HG02588 (cell line): ENCODE data around the gene HSPA9.

Experiments
- ATAC-seq: cut with Tn5 transposase; IDR thresholded peaks from one replicate; pipeline ENCODE4 v1.9.1; 2021; ENCODE audit warnings: mild to moderate bottlenecking, moderate library complexity; ENCODE audit not compliant: unreplicated experiment

Gene HSPA9

DNA sequence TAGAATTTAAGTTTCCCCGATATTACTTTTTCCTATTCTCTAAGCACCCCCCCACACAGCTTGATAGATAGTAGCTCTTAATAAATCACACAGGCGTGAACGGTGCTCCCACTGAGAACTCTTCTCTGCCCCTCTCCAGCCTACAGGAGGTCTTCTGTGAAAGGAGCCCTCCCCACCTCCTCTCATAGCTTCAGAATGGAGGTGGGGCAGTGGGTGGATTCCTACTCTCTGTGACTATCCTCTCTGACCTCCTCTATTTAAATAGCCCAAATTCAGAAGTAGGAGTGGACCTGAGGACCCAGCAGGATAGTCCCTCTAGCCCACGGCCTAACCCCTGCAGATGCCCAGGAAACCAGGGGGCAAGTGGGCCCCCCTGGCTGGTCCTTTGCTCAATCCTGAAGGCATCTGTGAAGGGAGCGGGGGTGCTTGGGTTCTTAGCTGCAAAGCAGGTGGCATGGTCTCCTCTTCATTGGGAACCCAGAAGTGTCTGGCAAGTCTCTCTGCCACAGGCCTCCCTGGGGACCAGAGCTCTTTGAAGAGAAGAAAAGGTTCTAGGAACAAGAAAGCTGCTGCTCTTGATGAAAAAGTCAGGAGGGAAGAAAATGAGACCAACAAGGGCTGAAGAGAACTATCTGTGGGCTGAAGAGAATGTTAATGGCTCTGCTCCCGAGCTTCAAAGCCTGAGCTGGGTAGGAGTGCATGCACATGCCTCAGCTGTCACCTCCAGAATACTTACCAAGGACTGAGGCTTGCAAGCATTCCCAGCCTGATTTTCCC, 21.1 kb upstream of the HSPA9 start:
- ATAC-seq: no peak

DNA sequence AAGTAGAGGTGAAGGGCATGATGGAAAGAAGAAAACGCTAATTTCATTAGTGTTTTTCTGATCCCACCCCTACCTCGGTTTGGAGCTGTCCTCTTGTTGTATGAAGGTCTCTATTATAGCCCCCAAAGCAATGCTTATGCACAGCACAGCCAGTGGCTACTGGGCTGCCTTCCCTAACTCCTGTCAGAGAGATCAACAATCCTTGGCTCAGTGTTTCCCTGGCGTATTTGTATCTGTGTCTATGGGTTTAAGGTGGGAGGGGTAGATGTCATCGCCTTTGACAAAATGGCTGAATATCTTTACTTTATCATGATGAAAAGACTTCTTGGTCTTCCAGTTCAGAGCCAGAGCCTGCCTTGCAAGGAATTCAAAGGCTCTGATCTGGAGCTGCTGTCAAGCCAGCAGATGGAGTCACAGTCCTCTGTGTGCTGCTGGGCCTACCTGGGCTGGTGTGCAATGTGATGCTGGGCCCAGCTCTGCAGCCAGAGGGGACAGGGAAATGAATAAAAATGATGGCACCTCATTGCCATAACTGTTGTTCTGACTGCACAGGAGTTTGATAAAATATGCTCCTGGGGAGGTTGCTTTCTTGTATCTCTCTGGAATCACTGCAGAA, 20.1 kb upstream of the HSPA9 start:
- ATAC-seq: no peak

DNA sequence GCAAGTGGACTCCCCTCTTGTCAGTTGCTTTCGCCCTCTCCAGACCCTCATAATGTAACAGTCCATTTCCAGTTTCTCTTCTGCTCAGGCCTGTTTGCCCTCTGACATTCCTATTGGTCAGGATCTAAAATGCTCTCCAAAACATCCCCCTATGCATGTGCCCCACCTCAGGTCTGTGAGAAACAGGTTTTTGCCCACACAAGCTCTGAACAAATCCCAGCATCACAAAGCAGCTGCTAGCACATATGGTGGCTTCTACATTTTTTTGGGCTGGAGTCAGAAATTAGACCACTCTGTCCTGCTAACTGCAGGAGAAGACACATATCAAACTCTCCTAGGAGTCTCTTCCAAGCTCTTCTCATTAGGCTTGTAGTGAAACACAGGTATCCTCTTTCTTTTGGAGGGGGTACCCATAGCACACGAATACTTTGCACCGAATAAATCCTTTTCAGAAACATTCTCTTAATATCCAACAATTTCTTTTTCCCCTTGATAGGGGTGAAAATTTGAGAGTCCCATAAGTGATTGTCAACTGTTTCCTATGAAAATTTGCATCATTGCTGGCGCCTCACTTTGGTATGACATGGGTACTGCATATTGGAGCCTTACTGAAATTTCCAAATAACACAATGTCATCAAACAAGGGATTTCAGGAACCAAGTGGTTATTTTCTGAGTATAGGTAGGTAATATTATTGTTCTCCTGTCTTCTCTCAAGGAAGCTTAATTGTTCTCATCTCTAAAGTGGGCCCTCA, 19.3 kb upstream of the HSPA9 start:
- no peak for ATAC-seq

DNA sequence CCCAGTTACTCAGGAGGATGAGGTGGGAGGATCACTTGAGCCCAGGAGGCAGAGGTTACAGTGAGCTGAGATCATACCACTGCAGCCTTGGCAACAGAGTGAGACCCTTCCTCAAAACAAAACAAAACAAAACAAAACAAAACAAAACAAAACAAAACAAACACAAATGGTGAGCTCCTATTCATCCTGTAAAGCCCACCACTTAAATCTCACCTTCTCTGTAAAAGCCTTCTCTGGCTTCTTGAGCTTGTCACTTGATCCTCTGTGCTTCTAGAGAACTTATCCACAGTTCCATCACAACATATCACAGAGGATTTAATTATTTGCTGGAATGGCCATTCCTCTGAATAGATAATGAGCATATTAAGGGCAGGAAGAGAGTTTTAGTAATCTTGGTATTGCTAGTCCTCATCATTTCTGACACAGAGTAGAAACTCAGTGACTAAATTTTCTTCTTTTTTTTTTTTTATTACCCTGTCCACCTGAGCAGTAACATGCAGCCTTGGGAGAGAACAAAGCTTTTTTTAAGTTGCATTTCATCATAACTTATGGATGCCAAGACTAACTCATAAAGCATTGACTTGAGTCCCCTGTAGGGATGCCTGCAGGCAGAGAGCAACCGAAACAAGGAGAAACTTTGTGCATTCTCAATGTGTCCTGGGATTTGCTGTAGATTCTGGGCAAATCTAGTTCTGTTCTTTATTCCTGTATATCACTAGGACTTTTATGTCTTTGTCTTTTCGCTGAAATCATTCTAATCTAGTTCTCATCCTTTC, 13.0 kb upstream of the HSPA9 start:
- ATAC-seq: no peak

DNA sequence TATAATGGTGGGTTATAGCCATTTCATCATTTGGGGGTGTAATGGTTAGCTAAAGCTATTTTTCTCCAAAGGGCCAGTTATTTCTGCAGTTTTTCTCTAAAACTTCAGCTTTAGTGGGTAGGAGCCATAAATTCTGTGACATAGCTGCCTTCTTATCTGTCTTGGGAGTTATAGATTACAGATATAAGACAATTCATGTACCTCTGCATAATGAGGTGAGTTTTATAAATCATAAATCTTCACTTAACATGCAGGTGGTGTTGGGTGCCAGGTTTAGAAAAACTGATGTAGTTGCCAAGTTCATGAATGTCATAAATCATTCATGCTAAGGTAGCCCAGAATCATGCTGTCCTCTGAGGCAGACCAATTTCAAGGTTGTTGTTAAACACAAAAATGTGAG, 10.0 kb upstream of the HSPA9 start:
- ATAC-seq: no peak

DNA sequence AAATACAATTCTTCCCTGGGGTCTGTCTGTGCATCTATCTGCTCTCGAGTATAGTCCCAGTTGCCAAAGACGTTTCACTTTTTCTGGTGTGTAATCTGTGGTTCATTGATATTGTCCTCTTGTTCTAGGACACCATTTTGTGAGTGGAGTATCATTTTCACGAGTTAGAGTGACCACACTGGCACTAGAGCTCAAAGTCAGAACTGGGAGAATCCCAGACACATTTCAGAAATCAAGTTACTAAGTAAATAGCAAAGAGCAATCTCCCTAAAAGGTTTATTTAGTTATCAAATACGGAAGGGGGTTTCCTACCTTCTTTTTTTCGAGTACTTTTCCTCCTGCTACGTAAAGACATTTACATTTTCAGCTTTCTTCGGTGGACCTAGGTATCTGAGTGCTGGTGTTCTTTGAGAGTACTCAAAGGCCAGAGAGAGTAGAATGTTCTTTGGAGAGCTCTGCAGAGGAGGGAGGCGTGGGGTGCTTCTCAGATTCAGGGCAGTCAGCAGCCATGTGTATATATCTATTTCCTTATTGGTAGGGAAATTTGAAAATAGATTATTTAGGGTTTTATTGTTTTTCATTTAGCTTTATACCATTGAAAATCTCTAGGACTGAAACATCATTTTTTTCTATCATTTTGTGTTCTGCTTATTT, 8.9 kb upstream of the HSPA9 start:
- no peak for ATAC-seq

DNA sequence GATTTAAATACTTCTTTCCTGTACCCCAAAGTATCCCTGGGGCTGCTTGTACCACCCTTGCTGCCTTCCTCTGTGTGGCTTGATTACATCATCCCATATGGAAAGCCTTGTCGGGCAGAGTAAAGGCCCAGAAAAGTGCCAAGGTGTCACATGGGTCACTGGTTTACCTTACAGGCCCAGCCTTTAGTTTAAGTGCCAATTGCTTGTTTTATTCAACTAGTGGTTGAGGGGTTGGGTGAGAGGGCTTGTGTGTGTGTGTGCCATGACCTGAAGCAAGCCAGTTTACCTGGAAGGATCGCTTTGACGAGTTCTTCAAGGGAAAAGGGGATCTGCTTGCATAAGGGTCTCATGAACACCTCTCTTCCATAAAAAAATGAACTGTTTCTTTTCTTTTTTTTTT, 7.8 kb upstream of the HSPA9 start:
- ATAC-seq: no peak

DNA sequence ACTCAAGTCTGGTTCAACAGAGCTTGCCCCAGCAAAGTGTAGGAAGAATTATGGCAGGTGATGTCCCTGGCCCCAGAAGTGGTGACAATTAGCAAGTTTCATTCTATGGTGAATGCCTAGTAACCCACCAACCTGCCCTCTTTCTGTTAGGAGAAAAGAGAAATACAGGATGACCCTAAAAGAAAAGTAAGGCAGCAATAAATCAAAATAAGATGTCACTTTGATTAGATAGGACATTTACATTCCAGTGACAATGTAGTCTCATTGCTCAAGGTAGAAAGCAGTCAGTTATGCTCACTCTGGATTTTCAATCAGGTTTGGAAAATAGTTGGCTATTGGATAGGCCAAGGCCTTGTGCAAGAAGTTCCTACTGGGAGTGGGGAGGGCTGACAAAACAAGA, 5.6 kb upstream of the HSPA9 start:
- no peak for ATAC-seq

DNA sequence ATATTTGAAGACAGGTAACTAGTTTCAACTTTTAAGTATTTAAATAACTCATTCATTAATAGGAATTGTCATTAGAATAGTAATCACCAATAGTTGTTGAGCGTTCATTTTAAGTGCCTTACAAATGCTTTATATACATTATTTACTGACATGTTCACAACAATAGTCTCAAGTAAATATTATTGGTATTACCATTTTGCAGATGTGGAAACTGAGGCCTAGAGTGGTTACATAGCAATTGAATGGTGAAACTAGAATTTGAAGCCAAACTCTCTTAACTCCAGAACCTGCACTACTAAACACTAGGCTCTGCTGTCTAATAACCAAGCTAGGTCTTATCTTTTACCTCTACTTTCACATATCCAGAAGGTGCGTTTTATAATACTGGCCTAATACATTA, 4.8 kb upstream of the HSPA9 start:
- ATAC-seq: no peak

DNA sequence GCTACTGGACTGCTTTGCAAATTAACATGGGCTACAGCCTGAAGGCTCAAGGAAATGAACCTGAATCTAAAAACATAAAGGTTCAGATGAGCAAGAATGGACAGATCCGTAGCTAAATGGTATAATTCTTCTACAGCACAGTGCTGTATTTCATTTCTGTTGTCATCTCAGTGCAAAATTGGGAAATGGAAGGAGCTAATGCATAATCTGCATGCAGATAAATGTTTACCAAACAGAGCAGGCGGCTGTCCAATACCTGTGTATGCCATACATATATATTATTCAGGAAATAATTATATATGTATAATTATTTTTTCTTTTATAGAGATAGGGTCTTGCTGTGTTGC, 4.3 kb upstream of the HSPA9 start:
- ATAC-seq: no peak

DNA sequence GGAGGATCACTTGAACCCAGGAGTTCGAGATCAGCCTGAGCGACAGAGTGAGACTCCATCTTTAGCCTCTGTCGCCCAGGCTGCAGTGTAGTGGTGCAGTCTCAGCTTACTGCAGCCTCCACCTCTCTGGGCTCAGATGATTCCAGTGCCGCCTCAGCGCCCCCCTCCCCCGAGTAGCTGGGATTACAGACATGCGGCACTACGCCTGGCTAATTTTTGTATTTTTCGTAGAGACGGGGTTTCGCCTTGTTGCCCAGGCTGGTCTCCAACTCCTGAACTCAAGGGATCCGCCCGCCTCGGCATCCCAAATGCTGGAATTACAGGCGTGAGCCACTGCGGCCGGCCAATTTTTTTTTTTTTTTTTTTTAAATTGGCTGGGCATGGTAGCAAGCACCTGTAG, 2.3 kb upstream of the HSPA9 start:
- ATAC-seq: no peak

DNA sequence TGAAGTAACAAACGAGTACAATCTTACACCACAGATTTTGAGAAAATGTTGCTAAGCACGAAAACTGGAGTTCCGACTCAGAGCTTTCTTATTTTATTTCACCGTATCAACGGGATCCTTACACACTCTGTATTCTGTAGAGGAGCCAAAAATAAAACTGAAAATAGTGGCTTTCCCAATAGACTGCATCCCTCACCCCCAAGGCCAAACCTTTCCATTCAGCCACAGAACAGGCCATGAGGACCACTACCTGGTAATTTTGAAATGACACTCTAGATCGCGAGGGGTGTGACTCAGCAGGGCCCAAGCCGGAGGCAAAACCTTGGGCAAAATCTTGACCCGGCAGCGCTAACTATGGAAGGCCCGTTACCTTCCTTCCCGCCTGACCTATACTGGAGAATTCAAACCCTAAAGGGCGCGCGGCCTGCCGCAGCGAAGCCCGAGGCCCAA, 432 bp downstream of the HSPA9 start:
- ATAC-seq: no peak

DNA sequence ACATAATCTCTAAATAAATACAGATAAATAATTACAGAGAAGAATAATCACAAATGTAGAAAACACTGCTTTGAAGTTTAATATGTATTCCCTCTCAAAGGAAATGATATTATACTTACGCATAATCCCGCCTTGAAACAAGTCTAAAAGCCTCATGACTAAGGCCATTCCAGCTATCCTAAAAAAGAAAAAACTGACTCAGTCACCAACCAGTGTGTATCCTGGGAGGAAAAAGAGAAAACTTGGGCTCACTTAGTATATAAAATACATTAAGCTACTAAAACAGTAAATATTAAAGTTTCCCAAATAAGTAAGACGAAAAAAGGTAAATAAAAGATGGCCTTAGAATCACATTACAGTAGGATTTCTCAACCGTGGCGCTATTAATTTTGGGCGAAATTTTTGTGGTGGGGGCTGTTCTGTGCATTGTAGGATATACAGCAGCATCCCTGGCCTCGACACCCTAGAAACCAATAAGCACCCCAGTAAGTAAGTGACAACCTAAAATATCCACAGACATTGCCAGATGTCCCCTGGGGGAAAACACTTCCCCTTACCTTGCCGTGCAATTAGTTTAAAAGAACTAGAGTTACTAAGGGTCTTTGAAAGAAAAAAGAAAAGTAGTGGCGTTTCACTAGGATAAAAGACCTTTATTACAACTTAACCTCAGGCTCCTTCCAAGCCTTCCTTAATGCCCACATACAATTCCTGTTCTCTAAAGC, 1.1 kb downstream of the HSPA9 start:
- ATAC-seq: no peak

DNA sequence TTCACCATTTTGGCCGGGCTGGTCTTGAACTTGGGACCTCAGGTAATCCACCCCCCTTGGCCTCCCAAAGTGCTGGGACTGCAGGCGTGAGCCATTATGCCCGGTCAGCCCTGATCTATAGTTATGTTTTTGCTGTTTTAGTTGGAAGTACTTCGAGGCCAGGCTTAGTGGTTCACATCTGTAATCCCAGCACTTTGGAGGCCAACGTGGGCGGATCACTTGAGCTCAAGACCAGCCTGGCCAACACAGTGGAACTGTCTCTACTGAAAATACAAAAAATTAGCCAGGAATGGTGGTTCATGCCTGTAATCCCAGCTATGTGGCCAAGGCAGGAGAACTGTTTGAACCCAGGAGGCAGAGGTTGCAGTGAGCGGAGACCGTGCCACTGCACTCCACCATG, 2.0 kb downstream of the HSPA9 start:
- ATAC-seq: no peak

DNA sequence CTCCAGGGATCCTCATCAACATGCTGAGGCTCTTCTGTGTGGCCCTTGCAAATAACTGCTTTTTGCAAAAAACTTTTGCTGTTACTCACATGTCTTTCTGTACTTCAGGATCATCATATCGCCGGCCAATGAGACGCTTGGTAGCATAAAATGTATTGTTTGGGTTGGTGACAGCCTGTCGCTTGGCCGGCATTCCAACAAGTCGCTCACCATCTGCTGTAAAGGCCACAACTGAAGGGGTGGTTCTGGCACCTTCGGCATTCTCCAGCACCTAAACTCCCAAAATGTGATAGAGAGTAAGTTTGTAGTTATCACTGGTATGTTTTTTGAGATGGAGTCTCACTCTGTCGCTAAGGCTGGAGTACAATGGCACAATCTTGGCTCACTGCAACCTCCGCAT, 4.3 kb downstream of the HSPA9 start:
- no peak for ATAC-seq

DNA sequence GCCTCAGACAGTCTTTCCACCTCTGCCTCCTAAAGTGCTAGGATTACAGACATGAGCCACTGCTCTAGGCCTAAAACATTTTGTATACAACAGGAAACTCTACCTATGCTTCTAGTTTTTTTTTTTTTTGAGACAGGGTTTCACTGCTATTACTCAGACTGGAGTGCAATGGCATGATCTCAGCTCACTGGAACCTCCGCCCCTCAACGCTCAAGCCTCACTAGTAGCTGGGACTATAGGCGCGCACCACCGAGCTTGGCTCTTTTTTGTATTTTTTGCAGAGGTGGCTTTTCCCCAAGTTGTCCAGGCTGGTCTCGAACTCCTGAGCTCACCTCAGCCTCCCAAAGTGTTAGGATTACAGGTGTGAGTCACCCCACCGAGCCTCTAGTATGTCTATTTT, 5.4 kb downstream of the HSPA9 start:
- ATAC-seq: no peak

DNA sequence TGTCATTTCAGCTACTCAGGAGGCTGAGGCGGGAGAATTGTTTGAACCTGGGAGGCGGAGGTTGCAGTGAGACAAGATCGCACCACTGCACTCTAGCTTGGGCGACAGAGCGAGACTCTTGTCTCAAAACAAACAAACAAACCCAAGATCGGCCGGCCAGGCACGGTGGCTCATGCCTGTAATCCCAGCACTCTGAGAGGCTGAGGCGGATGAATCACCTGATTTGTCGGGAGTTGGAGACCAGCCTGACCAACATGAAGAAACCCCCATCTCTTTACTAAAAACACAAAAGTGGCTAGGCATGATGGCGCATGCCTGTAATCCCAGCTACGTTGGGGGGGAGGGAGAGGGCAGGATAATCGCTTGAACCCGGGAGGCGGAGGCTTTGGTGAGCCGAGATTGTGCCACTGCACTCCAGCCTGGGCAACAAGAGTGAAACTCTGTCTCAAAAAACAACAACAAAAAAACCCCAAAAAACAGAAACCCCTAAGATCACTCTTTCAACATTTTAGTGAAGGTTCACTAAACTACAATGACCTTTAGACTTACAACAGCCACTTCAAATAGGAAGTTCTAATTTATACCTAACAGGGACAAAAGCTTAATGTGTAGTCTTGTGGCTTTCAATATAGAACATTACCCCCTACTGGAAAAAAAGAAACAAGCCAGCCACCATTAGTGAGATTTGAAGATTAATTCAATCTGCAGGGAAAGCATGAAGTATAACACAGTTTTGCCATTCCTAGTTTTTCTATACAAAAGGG, 7.0 kb downstream of the HSPA9 start:
- no peak for ATAC-seq

DNA sequence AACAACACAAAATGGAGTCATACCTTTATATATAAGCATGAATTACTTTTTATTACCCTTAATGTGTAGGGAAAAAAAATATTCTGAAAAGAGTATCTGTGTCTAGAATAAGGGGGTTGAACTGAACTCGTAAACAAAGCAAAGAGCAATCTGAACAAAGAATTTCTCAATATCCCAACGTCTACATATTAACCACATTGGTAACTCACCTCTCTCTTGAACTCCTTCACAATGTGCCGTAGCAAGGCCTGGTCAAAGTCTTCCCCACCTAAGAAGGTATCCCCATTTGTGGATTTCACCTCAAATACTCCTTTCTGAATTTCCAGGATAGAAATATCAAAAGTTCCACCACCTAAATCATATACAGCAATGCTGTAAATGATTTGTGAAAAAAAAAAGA, 8.4 kb downstream of the HSPA9 start:
- no peak for ATAC-seq

DNA sequence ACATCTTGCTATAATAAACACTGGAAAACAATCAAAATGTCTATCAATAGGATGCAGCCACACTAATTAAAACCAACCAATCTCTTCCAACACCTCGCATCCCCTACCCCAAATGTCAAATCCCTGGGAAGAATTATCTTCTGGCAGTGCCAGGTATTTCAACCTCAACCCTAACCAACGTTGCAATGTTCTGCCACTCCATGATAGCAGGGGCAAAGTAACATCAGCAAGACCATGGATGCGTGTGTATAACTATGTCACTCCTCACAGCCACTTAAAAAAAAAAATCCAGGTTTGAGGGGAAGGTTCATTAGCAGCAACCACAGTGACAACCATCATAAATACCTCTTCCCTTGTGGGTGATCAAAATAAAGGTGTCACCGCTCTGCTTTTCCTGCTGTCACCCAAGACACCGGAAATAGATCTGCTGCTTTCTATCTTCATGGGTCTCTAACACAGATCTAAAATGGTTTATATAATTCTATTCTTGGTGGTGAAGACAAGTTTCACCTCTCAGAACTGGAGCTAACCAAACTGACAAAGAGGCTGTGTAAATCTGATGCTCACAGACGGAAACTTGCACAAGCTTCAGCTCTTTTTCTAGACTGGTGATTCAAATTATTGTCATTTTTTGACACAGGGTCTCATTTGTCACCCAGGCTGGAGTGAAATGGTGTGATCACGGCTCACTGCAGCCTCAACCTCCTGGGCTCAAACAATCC, 9.9 kb downstream of the HSPA9 start:
- ATAC-seq: no peak
